Measurements from ENCODE around the gene NR1I2.

Gene NR1I2

GRCh38 chr3:119796785-119797184 is 14.9 kb downstream of the NR1I2 start:
- no peak for TF ChIP-seq REST (IDR thresholded peaks at IDR 0.05; ENCODE audit: insufficient replicate concordance, low read depth)
- no peak for TF ChIP-seq GABPA (IDR thresholded peaks at IDR 0.05; ENCODE audit: low read depth)
- no peak for TF ChIP-seq SPI1 (IDR thresholded peaks at IDR 0.05; ENCODE audit: borderline replicate concordance, low read depth)
- TF ChIP-seq, protein P1, sequence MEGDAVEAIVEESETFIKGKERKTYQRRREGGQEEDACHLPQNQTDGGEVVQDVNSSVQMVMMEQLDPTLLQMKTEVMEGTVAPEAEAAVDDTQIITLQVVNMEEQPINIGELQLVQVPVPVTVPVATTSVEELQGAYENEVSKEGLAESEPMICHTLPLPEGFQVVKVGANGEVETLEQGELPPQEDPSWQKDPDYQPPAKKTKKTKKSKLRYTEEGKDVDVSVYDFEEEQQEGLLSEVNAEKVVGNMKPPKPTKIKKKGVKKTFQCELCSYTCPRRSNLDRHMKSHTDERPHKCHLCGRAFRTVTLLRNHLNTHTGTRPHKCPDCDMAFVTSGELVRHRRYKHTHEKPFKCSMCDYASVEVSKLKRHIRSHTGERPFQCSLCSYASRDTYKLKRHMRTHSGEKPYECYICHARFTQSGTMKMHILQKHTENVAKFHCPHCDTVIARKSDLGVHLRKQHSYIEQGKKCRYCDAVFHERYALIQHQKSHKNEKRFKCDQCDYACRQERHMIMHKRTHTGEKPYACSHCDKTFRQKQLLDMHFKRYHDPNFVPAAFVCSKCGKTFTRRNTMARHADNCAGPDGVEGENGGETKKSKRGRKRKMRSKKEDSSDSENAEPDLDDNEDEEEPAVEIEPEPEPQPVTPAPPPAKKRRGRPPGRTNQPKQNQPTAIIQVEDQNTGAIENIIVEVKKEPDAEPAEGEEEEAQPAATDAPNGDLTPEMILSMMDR (IDR thresholded peaks at IDR 0.05; ENCODE audit: insufficient read depth, low read length) = no peak
- TF ChIP-seq POLR2AphosphoS5 (IDR thresholded peaks at IDR 0.05; ENCODE audit: low read depth) = no peak
- H3K27ac ChIP-seq (replicated peaks) = no peak overlapping the region
- H3K4me3 ChIP-seq (replicated peaks; ENCODE audit: insufficient read depth, low read length) = no peak overlapping the region
- H3K27me3 ChIP-seq (ENCODE audit: insufficient read depth, poor library complexity, severe bottlenecking) = no peaks in the 10 kb centered on the region
- DNase-seq (ENCODE audit: low read depth in 1 of 2, low spot score in 1 of 2) = no peak

GRCh38 chr3:119800844-119801243 is 18.9 kb downstream of the NR1I2 start:
- no peak for TF ChIP-seq GABPA (IDR thresholded peaks at IDR 0.05; ENCODE audit: low read depth)
- TF ChIP-seq POLR2AphosphoS5 (IDR thresholded peaks at IDR 0.05; ENCODE audit: low read depth) = no peak
- TF ChIP-seq REST (IDR thresholded peaks at IDR 0.05; ENCODE audit: insufficient replicate concordance, low read depth) = no peak
- TF ChIP-seq SPI1 (IDR thresholded peaks at IDR 0.05; ENCODE audit: borderline replicate concordance, low read depth) = no peak
- TF ChIP-seq, protein P1 (IDR thresholded peaks at IDR 0.05; ENCODE audit: insufficient read depth, low read length) = no peak
- no peak for DNase-seq (ENCODE audit: low read depth in 1 of 2, low spot score in 1 of 2)
- H3K4me3 ChIP-seq (replicated peaks; ENCODE audit: insufficient read depth, low read length) = no peak overlapping the region

GRCh38 chr3:119808244-119808643 is 26.3 kb downstream of the NR1I2 start:
- DNase-seq (ENCODE audit: low read depth in 1 of 2, low spot score in 1 of 2) = no peak

More at GRCh38 chr3:119800844-119801243, 18.9 kb downstream of the NR1I2 start:
- Histone ChIP-seq H3K27ac (replicated peaks) (no peak overlapping the region), H3K27me3 (ENCODE audit: insufficient read depth, poor library complexity, severe bottlenecking) (no peaks in the 10 kb centered on the region)

More at GRCh38 chr3:119808244-119808643, 26.3 kb downstream of the NR1I2 start:
- TF ChIP-seq GABPA (IDR thresholded peaks at IDR 0.05; ENCODE audit: low read depth) = no peak
- TF ChIP-seq REST (IDR thresholded peaks at IDR 0.05; ENCODE audit: insufficient replicate concordance, low read depth) = no peak
- no peak for TF ChIP-seq SPI1 (IDR thresholded peaks at IDR 0.05; ENCODE audit: borderline replicate concordance, low read depth)
- TF ChIP-seq POLR2AphosphoS5 (IDR thresholded peaks at IDR 0.05; ENCODE audit: low read depth) = no peak
- TF ChIP-seq, protein P1 (IDR thresholded peaks at IDR 0.05; ENCODE audit: insufficient read depth, low read length) = no peak
- no peak overlapping the region for H3K4me3 ChIP-seq (replicated peaks; ENCODE audit: insufficient read depth, low read length)
- no peak overlapping the region for H3K27ac ChIP-seq (replicated peaks)
- H3K27me3 ChIP-seq (ENCODE audit: insufficient read depth, poor library complexity, severe bottlenecking) = no peaks in the 10 kb centered on the region
